ENCODE measurements around the gene NDN. TPM values are rescaled to one million over a fixed set of nuclear protein-coding genes. Genes with fewer than 3 reads are reported as not detected.

The NDN gene
- polyA plus RNA-seq, 3 donors, result 0.56 to 4.3 (median 0.56) TPM

GRCh38 chr15:23646165-23647000 is 40.7 kb downstream of the NDN start:
- H3K4me3 ChIP-seq (replicated peaks in 1 of 3; ENCODE audit: low read depth in 2 of 3, low read length in 3 of 3), result no peak overlapping the region
- H3K4me1 ChIP-seq (ENCODE audit: control insufficient read depth in 1 of 2, insufficient read depth in 2 of 2, low read length in 2 of 2), result no peaks in the 10 kb centered on the region
- Mint-ChIP-seq H3K9me3 (peaks cover 0 to 4% (median 2%) of the 10 kb centered on the region in 7 donors), H3K4me1 (no peaks in the 10 kb centered on the region), H3K36me3 (no peaks in the 10 kb centered on the region), H3K27ac (no peak overlapping the region), H3K27me3 (ENCODE audit: low read depth in 3 of 3) (peaks cover 4 to 20% (median 9%) of the 10 kb centered on the region in 3 donors), H3K4me3 (no peak overlapping the region)
- H2AFZ ChIP-seq (ENCODE audit: insufficient read depth, low read depth, low read length, poor library complexity, severe bottlenecking), result no peak overlapping the region
- no peak overlapping the region for H3K9ac ChIP-seq (ENCODE audit: insufficient read depth, low read length, poor library complexity, severe bottlenecking)
- H3K79me2 ChIP-seq (ENCODE audit: insufficient read depth, low read length), result no peaks in the 10 kb centered on the region
- intact Hi-C loops (cut with micrococcal nuclease), result no loop called here
- H3K9me3 ChIP-seq (replicated peaks in 1 of 2; ENCODE audit: control insufficient read depth in 1 of 2, insufficient read depth in 1 of 2, low read length in 2 of 2), result peaks cover 0 to 12% of the 10 kb centered on the region in 2 donors
- H3K4me2 ChIP-seq (replicated peaks; ENCODE audit: extremely low read depth, low read length, poor library complexity, severe bottlenecking), result no peak overlapping the region
- WGBS (ENCODE audit: insufficient coverage), result 99% methylated on average over 47 of the region's 51 CpGs
- no peaks in the 10 kb centered on the region for H4K20me1 ChIP-seq (ENCODE audit: insufficient read depth, low read length)
- H3K27ac ChIP-seq (ENCODE audit: low read depth in 1 of 2, low read length in 2 of 2), result no peak overlapping the region
- no peak for TF ChIP-seq CTCF (IDR thresholded peaks at IDR 0.05)
- no peak for DNase-seq
- peaks cover 0 to 20% of the 10 kb centered on the region in 2 donors for H3K27me3 ChIP-seq (ENCODE audit: control insufficient read depth in 2 of 2, insufficient read depth in 2 of 2, low read length in 2 of 2)
- H3K36me3 ChIP-seq (replicated peaks in 1 of 2; ENCODE audit: control insufficient read depth in 1 of 2, insufficient read depth in 2 of 2, low read length in 2 of 2), result no peaks in the 10 kb centered on the region

GRCh38 chr15:23645371-23646164 is 41.5 kb downstream of the NDN start:
- H3K27me3 Mint-ChIP-seq (ENCODE audit: low read depth in 3 of 3), result peaks cover 6 to 20% (median 9%) of the 10 kb centered on the region in 3 donors
- H3K27ac ChIP-seq (ENCODE audit: low read depth in 1 of 2, low read length in 2 of 2), result no peak overlapping the region
- 95% methylated on average over 32 of the region's 40 CpGs for WGBS (ENCODE audit: insufficient coverage)
- H3K4me3 ChIP-seq (replicated peaks in 1 of 3; ENCODE audit: low read depth in 2 of 3, low read length in 3 of 3), result no peak overlapping the region
- no peak overlapping the region for H2AFZ ChIP-seq (ENCODE audit: insufficient read depth, low read depth, low read length, poor library complexity, severe bottlenecking)
- DNase-seq, result no peak
- no peak for TF ChIP-seq CTCF (IDR thresholded peaks at IDR 0.05)
- H3K9ac ChIP-seq (ENCODE audit: insufficient read depth, low read length, poor library complexity, severe bottlenecking), result no peak overlapping the region
- no peaks in the 10 kb centered on the region for H4K20me1 ChIP-seq (ENCODE audit: insufficient read depth, low read length)
- H3K27me3 ChIP-seq (ENCODE audit: control insufficient read depth in 2 of 2, insufficient read depth in 2 of 2, low read length in 2 of 2), result peaks cover 0 to 20% of the 10 kb centered on the region in 2 donors
- H3K4me1 ChIP-seq (ENCODE audit: control insufficient read depth in 1 of 2, insufficient read depth in 2 of 2, low read length in 2 of 2), result no peaks in the 10 kb centered on the region
- H3K36me3 Mint-ChIP-seq, result no peaks in the 10 kb centered on the region
- H3K9me3 Mint-ChIP-seq, result peaks cover 0 to 4% (median 2%) of the 10 kb centered on the region in 7 donors
- no peaks in the 10 kb centered on the region for H3K36me3 ChIP-seq (replicated peaks in 1 of 2; ENCODE audit: control insufficient read depth in 1 of 2, insufficient read depth in 2 of 2, low read length in 2 of 2)
- H3K4me1 Mint-ChIP-seq, result no peaks in the 10 kb centered on the region
- H3K9me3 ChIP-seq (replicated peaks in 1 of 2; ENCODE audit: control insufficient read depth in 1 of 2, insufficient read depth in 1 of 2, low read length in 2 of 2), result peaks cover 0 to 12% of the 10 kb centered on the region in 2 donors
- no peak overlapping the region for H3K4me2 ChIP-seq (replicated peaks; ENCODE audit: extremely low read depth, low read length, poor library complexity, severe bottlenecking)
- no peak overlapping the region for H3K27ac Mint-ChIP-seq
- H3K79me2 ChIP-seq (ENCODE audit: insufficient read depth, low read length), result no peaks in the 10 kb centered on the region
- intact Hi-C loops (cut with micrococcal nuclease), result no loop called here
- H3K4me3 Mint-ChIP-seq, result no peak overlapping the region
